Keratinocyte (primary cell): ENCODE measurements around the gene PKD1. TPM values are rescaled to one million over a fixed set of nuclear protein-coding genes. Genes with fewer than 3 reads are reported as not detected.

Source experiments
- DNase-seq: peaks from one replicate; pipeline ENCODE4 v3.0.0-alpha.2; 2011; ENCODE audit warnings: low read depth, missing footprints, low spot score
- FAIRE-seq: peaks from 2 replicates; lab custom pipeline; 2011; peaks lifted over from hg19 to GRCh38; lab: Jason Lieb, UNC
- H2AFZ ChIP-seq: 2 replicates; pipeline ENCODE4 v1.6.0; 2012; ENCODE audit warnings: low read length, control low read depth, inconsistent platforms; ENCODE audit not compliant: control insufficient read depth
- H3K27ac ChIP-seq: 2 replicates; pipeline ENCODE4 v1.5.1; 2011; ENCODE audit warnings: low read length; ENCODE audit not compliant: control insufficient read depth, insufficient read depth
- H3K27me3 ChIP-seq: 3 replicates; pipeline ENCODE4 v1.6.0; 2011; ENCODE audit warnings: low read length; ENCODE audit not compliant: control insufficient read depth, insufficient read depth; ENCODE audit errors: extremely low read depth
- H3K36me3 ChIP-seq, 2 experiments: 2 replicates in 1 of 2; 3 replicates in 1 of 2; pipeline ENCODE4 v1.5.1; 2011; ENCODE audit warnings: low read length in 2 of 2, mild to moderate bottlenecking in 1 of 2; ENCODE audit not compliant: control insufficient read depth in 2 of 2, insufficient read depth in 2 of 2; ENCODE audit errors: extremely low read depth in 1 of 2
- H3K4me1 ChIP-seq: 3 replicates; pipeline ENCODE4 v1.5.1; 2011; ENCODE audit warnings: low read length; ENCODE audit not compliant: control insufficient read depth, insufficient read depth; ENCODE audit errors: extremely low read depth
- H3K4me2 ChIP-seq: 3 replicates; pipeline ENCODE4 v1.6.0; 2011; ENCODE audit warnings: low read depth, low read length; ENCODE audit not compliant: control insufficient read depth, insufficient read depth; ENCODE audit errors: extremely low read depth
- H3K4me3 ChIP-seq, 3 experiments: fragments of 200-600 bp in 1 of 3; sonication (generic) in 1 of 3; 2 replicates in 2 of 3; 3 replicates in 1 of 3; pipeline ENCODE4 v1.5.1; 2011 to 2016; ENCODE audit warnings: low read length in 3 of 3, mild to moderate bottlenecking in 3 of 3, control low read depth in 2 of 3, inconsistent platforms in 1 of 3, low read depth in 1 of 3, mixed read lengths in 1 of 3, mixed run types in 1 of 3, moderate library complexity in 1 of 3; ENCODE audit not compliant: control insufficient read depth in 2 of 3, insufficient read depth in 2 of 3; ENCODE audit errors: extremely low read depth in 1 of 3
- H3K79me2 ChIP-seq: 2 replicates; pipeline ENCODE4 v1.6.0; 2012; ENCODE audit warnings: low read length; ENCODE audit not compliant: control insufficient read depth, insufficient read depth
- H3K9ac ChIP-seq: 3 replicates; pipeline ENCODE4 v1.6.0; 2011; ENCODE audit warnings: low read length; ENCODE audit not compliant: control insufficient read depth, insufficient read depth; ENCODE audit errors: extremely low read depth
- H3K9me1 ChIP-seq: 3 replicates; pipeline ENCODE4 v1.6.0; 2011; ENCODE audit warnings: low read length; ENCODE audit not compliant: control insufficient read depth, insufficient read depth; ENCODE audit errors: extremely low read depth
- H3K9me3 ChIP-seq: 2 replicates; pipeline ENCODE4 v1.5.1; 2012; ENCODE audit warnings: low read depth, low read length; ENCODE audit not compliant: control insufficient read depth
- H4K20me1 ChIP-seq: 3 replicates; pipeline ENCODE4 v1.6.0; 2011; ENCODE audit warnings: low read length; ENCODE audit not compliant: control insufficient read depth, insufficient read depth; ENCODE audit errors: extremely low read depth
- EZH2 ChIP-seq: IDR thresholded peaks from one replicate; pipeline ENCODE4 v1.6.1; 2012; ENCODE audit warnings: inconsistent platforms, mild to moderate bottlenecking, low read length, moderate library complexity
- dilution Hi-C: fragments of 300-500 bp; cut with MboI; formaldehyde crosslinking; loops from one replicate; pipeline ENCODE4 v1.7.0; 2020; ENCODE audit warnings: low sequenced_read_pairs; ENCODE audit not compliant: extremely low pct_ligation_motif_present
- polyA plus RNA-seq, 5 experiments: library from polyadenylated mRNA; depleted of rRNA in 3 of 5; stranded (reverse) in 3 of 5; stranded (forward) in 1 of 5; unstranded in 1 of 5; fragments of >200 nt; gene quantifications; 1 replicate in 1 of 5; 2 replicates in 3 of 5; 3 replicates in 1 of 5; pipeline versions ENCODE4 v1.2.1 to v1.2.3, GENCODE V29; 2011 to 2012; ENCODE audit warnings: missing spikeins in 2 of 5, low read depth in 1 of 5, low replicate concordance in 1 of 5
- TF ChIP-seq, protein P1 (sequence below), 3 experiments: IDR thresholded peaks in 1 of 3; conservative IDR thresholded peaks in 1 of 3; optimal IDR thresholded peaks in 1 of 3; 2 replicates in 2 of 3; 3 replicates in 1 of 3; pipeline versions ENCODE3 to v1.5.1; 2011; ENCODE audit warnings: low read length in 3 of 3, mild to moderate bottlenecking in 3 of 3, moderate library complexity in 2 of 3, control low read depth in 1 of 3, inconsistent platforms in 1 of 3; ENCODE audit not compliant: insufficient read depth in 2 of 3; ENCODE audit errors: extremely low read depth in 1 of 3

Gene PKD1
- polyA plus RNA-seq, 1 donor (not counting 4 experiments of a cell fraction or from before 2014, with no cell fraction given), result 10.6 TPM

DNA sequence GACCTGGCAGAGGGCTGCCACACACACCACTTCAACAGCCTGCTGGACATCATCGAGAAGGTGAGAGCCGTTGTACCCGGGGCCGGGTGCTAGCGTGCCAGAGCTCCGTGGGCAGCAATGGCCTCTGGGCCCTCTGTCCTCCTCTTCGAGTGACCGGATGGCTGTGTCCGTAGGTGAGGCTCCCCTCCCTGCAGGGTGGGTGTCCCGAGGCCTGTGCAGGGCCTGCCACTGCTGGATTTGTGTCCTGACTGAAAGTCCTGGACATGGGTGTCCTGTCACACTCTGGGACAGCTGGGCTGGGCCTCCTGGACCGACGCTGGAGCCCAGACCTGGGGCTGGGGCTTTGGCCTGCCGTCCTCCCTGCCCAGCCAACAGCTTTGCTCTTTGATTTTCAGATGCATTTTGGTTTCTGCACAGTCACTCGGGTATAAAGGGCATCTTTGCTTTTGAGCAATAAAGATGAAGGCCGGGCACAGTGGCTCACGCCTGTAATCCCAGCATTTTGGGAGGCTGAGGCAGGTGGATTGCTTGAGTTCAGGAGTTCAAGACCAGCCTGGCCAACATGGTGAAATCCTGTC lies 71.2 kb downstream of the PKD1 start:
- Histone ChIP-seq H3K9me3 (no peaks in the 10 kb centered on the region), H2AFZ (no peak overlapping the region), H3K4me2 (no peak overlapping the region), H3K36me3 (peaks cover 18 to 33% of the 10 kb centered on the region in 2 experiments), H3K9ac (no peak overlapping the region), H3K79me2 (no peaks in the 10 kb centered on the region), H3K4me1 (no peaks in the 10 kb centered on the region), H3K4me3 (no peak overlapping the region), H4K20me1 (peaks cover 4% of the 10 kb centered on the region), H3K27me3 (no peaks in the 10 kb centered on the region), H3K27ac (no peak overlapping the region), H3K9me1 (no peaks in the 10 kb centered on the region)
- no peak for FAIRE-seq
- no peak for DNase-seq
- no peak for TF ChIP-seq EZH2
- TF ChIP-seq, protein P1, sequence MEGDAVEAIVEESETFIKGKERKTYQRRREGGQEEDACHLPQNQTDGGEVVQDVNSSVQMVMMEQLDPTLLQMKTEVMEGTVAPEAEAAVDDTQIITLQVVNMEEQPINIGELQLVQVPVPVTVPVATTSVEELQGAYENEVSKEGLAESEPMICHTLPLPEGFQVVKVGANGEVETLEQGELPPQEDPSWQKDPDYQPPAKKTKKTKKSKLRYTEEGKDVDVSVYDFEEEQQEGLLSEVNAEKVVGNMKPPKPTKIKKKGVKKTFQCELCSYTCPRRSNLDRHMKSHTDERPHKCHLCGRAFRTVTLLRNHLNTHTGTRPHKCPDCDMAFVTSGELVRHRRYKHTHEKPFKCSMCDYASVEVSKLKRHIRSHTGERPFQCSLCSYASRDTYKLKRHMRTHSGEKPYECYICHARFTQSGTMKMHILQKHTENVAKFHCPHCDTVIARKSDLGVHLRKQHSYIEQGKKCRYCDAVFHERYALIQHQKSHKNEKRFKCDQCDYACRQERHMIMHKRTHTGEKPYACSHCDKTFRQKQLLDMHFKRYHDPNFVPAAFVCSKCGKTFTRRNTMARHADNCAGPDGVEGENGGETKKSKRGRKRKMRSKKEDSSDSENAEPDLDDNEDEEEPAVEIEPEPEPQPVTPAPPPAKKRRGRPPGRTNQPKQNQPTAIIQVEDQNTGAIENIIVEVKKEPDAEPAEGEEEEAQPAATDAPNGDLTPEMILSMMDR (optimal IDR thresholded peaks at IDR 0.05 in 1 of 3, IDR thresholded peaks at IDR 0.05 in 1 of 3, conservative IDR thresholded peaks at IDR 0.05 in 1 of 3; ENCODE audit: extremely low read depth in 1 of 3, insufficient read depth in 2 of 3, low read length in 3 of 3), result no peak
- dilution Hi-C loops, result no loop called here

GRCh38 chr16:2063861-2064260 lies 71.8 kb downstream of the PKD1 start:
- dilution Hi-C loops, result no loop called here
- H3K4me3 ChIP-seq, result no peak overlapping the region
- H3K27ac ChIP-seq, result no peak overlapping the region
- no peak overlapping the region for H2AFZ ChIP-seq
- H3K4me1 ChIP-seq, result no peaks in the 10 kb centered on the region
- FAIRE-seq (no peak), DNase-seq (no peak)
- H3K4me2 ChIP-seq, result no peak overlapping the region
- peaks cover 4% of the 10 kb centered on the region for H4K20me1 ChIP-seq
- no peaks in the 10 kb centered on the region for H3K27me3 ChIP-seq
- H3K9me1 ChIP-seq, result no peaks in the 10 kb centered on the region
- H3K9ac ChIP-seq, result no peak overlapping the region
- TF ChIP-seq, protein P1 (optimal IDR thresholded peaks at IDR 0.05 in 1 of 3, IDR thresholded peaks at IDR 0.05 in 1 of 3, conservative IDR thresholded peaks at IDR 0.05 in 1 of 3; ENCODE audit: extremely low read depth in 1 of 3, insufficient read depth in 2 of 3, low read length in 3 of 3), result no peak
- no peak for TF ChIP-seq EZH2
- no peaks in the 10 kb centered on the region for H3K9me3 ChIP-seq
- no peaks in the 10 kb centered on the region for H3K79me2 ChIP-seq
- peaks cover 18 to 32% of the 10 kb centered on the region in 2 experiments for H3K36me3 ChIP-seq
